ENCODE data around the gene NPAS3. TPM values are rescaled to one million over a fixed set of nuclear protein-coding genes. Genes with fewer than 3 reads are reported as not detected.

The NPAS3 gene
- total and polyA plus RNA-seq, 2 donors (not counting 1 experiment from before 2014, with no cell fraction given) = 0.10 to 0.50 TPM

GRCh38 chr14:33814010-33814409, 875.3 kb downstream of the NPAS3 start:
- Histone ChIP-seq H3K27ac (ENCODE audit: insufficient read depth, low read length) (no peak overlapping the region), H3K27me3 (ENCODE audit: control insufficient read depth, insufficient read depth, low read length) (no peaks in the 10 kb centered on the region), H4K20me1 (ENCODE audit: control insufficient read depth, extremely low read depth, insufficient read depth, low read length) (no peaks in the 10 kb centered on the region), H3K36me3 (ENCODE audit: control insufficient read depth, insufficient read depth, low read length) (no peaks in the 10 kb centered on the region), H3K9me3 (ENCODE audit: control insufficient read depth, insufficient read depth, low read depth, low read length) (no peaks in the 10 kb centered on the region), H3K4me3 (replicated peaks in 1 of 4; ENCODE audit: control extremely low read depth in 1 of 4, insufficient read depth in 1 of 4, low read depth in 3 of 4, low read length in 4 of 4) (no peak overlapping the region), H3K4me1 (ENCODE audit: control insufficient read depth, extremely low read depth, insufficient read depth, low read length) (no peaks in the 10 kb centered on the region), H3K79me2 (ENCODE audit: control insufficient read depth, insufficient read depth, low read length) (no peaks in the 10 kb centered on the region), H3K9ac (ENCODE audit: insufficient read depth, low read length) (no peak overlapping the region), H3K4me2 (ENCODE audit: extremely low read depth, insufficient read depth, low read length) (no peak overlapping the region), H2AFZ (ENCODE audit: low read length) (no peak overlapping the region)
- TF ChIP-seq, protein P1, sequence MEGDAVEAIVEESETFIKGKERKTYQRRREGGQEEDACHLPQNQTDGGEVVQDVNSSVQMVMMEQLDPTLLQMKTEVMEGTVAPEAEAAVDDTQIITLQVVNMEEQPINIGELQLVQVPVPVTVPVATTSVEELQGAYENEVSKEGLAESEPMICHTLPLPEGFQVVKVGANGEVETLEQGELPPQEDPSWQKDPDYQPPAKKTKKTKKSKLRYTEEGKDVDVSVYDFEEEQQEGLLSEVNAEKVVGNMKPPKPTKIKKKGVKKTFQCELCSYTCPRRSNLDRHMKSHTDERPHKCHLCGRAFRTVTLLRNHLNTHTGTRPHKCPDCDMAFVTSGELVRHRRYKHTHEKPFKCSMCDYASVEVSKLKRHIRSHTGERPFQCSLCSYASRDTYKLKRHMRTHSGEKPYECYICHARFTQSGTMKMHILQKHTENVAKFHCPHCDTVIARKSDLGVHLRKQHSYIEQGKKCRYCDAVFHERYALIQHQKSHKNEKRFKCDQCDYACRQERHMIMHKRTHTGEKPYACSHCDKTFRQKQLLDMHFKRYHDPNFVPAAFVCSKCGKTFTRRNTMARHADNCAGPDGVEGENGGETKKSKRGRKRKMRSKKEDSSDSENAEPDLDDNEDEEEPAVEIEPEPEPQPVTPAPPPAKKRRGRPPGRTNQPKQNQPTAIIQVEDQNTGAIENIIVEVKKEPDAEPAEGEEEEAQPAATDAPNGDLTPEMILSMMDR (conservative IDR thresholded peaks at IDR 0.05 in 1 of 2, IDR thresholded peaks at IDR 0.05 in 1 of 2; ENCODE audit: low read depth in 1 of 2, low read length in 2 of 2) = no peak
- no peak for TF ChIP-seq EZH2 (IDR thresholded peaks at IDR 0.05; ENCODE audit: low read length, missing control alignments)
- peak in 1 of 2 donors; percentile 23 for DNase-seq (ENCODE audit: low read depth in 2 of 2)

GRCh38 chr14:33833706-33834465, 895.2 kb downstream of the NPAS3 start:
- H3K79me2 ChIP-seq (ENCODE audit: control insufficient read depth, insufficient read depth, low read length) = no peaks in the 10 kb centered on the region
- H3K9ac ChIP-seq (ENCODE audit: insufficient read depth, low read length) = no peak overlapping the region
- no peaks in the 10 kb centered on the region for H3K4me1 ChIP-seq (ENCODE audit: control insufficient read depth, extremely low read depth, insufficient read depth, low read length)
- H3K4me2 ChIP-seq (ENCODE audit: extremely low read depth, insufficient read depth, low read length) = no peak overlapping the region
- no peak for DNase-seq (ENCODE audit: low read depth in 2 of 2)
- no peak overlapping the region for H2AFZ ChIP-seq (ENCODE audit: low read length)
- no peaks in the 10 kb centered on the region for H4K20me1 ChIP-seq (ENCODE audit: control insufficient read depth, extremely low read depth, insufficient read depth, low read length)
- TF ChIP-seq, protein P1 (conservative IDR thresholded peaks at IDR 0.05 in 1 of 2, IDR thresholded peaks at IDR 0.05 in 1 of 2; ENCODE audit: low read depth in 1 of 2, low read length in 2 of 2) = no peak
- TF ChIP-seq EZH2 (IDR thresholded peaks at IDR 0.05; ENCODE audit: low read length, missing control alignments) = no peak
- H3K4me3 ChIP-seq (replicated peaks in 1 of 4; ENCODE audit: control extremely low read depth in 1 of 4, insufficient read depth in 1 of 4, low read depth in 3 of 4, low read length in 4 of 4) = no peak overlapping the region
- no peaks in the 10 kb centered on the region for H3K27me3 ChIP-seq (ENCODE audit: control insufficient read depth, insufficient read depth, low read length)
- no peak overlapping the region for H3K27ac ChIP-seq (ENCODE audit: insufficient read depth, low read length)
- no peaks in the 10 kb centered on the region for H3K36me3 ChIP-seq (ENCODE audit: control insufficient read depth, insufficient read depth, low read length)
- no peaks in the 10 kb centered on the region for H3K9me3 ChIP-seq (ENCODE audit: control insufficient read depth, insufficient read depth, low read depth, low read length)

GRCh38 chr14:33834466-33835260, 896.0 kb downstream of the NPAS3 start:
- Histone ChIP-seq H3K9me3 (ENCODE audit: control insufficient read depth, insufficient read depth, low read depth, low read length) (no peaks in the 10 kb centered on the region), H3K4me1 (ENCODE audit: control insufficient read depth, extremely low read depth, insufficient read depth, low read length) (no peaks in the 10 kb centered on the region), H3K4me2 (ENCODE audit: extremely low read depth, insufficient read depth, low read length) (no peak overlapping the region), H3K27me3 (ENCODE audit: control insufficient read depth, insufficient read depth, low read length) (no peaks in the 10 kb centered on the region), H3K4me3 (replicated peaks in 1 of 4; ENCODE audit: control extremely low read depth in 1 of 4, insufficient read depth in 1 of 4, low read depth in 3 of 4, low read length in 4 of 4) (no peak overlapping the region), H3K27ac (ENCODE audit: insufficient read depth, low read length) (no peak overlapping the region), H3K36me3 (ENCODE audit: control insufficient read depth, insufficient read depth, low read length) (no peaks in the 10 kb centered on the region), H3K79me2 (ENCODE audit: control insufficient read depth, insufficient read depth, low read length) (no peaks in the 10 kb centered on the region), H4K20me1 (ENCODE audit: control insufficient read depth, extremely low read depth, insufficient read depth, low read length) (no peaks in the 10 kb centered on the region), H2AFZ (ENCODE audit: low read length) (no peak overlapping the region), H3K9ac (ENCODE audit: insufficient read depth, low read length) (no peak overlapping the region)
- DNase-seq (ENCODE audit: low read depth in 2 of 2) = peak in 1 of 2 donors; percentile 57
- TF ChIP-seq, protein P1 (conservative IDR thresholded peaks at IDR 0.05 in 1 of 2, IDR thresholded peaks at IDR 0.05 in 1 of 2; ENCODE audit: low read depth in 1 of 2, low read length in 2 of 2) = no peak
